Trophoblast cell (in vitro differentiated cells and primary cell): ENCODE data around the gene KCNN3.

ENCODE experiments used
- DNase-seq, 2 donors: peaks; one replicate each; pipeline ENCODE4 v3.0.0-alpha.2; 2016
- H2AFZ ChIP-seq: 2 replicates; pipeline ENCODE4 v1.6.1; 2013; ENCODE audit warnings: low read length, moderate library complexity, mild to moderate bottlenecking; ENCODE audit not compliant: insufficient read depth, poor library complexity
- H2AK5ac ChIP-seq: 2 replicates; pipeline ENCODE4 v1.6.1; 2013; ENCODE audit warnings: mild to moderate bottlenecking, low read length
- H2BK120ac ChIP-seq: 2 replicates; pipeline ENCODE4 v1.6.1; 2013; ENCODE audit warnings: low read length, mild to moderate bottlenecking, moderate library complexity; ENCODE audit not compliant: insufficient read depth, poor library complexity
- H2BK12ac ChIP-seq: 2 replicates; pipeline ENCODE4 v1.6.1; 2013; ENCODE audit warnings: mild to moderate bottlenecking, low read length, moderate library complexity
- H2BK5ac ChIP-seq: 2 replicates; pipeline ENCODE4 v1.6.1; 2013; ENCODE audit warnings: low read length, low read depth, moderate library complexity, mild to moderate bottlenecking; ENCODE audit not compliant: poor library complexity
- H3K14ac ChIP-seq: 2 replicates; pipeline ENCODE4 v1.6.1; 2013; ENCODE audit warnings: mild to moderate bottlenecking, low read length
- H3K18ac ChIP-seq: 2 replicates; pipeline ENCODE4 v1.6.1; 2013; ENCODE audit warnings: mild to moderate bottlenecking, low read length
- H3K23ac ChIP-seq: 2 replicates; pipeline ENCODE4 v1.6.1; 2013; ENCODE audit warnings: low read length
- H3K27ac ChIP-seq: 2 replicates; pipeline ENCODE4 v1.5.1; 2013; ENCODE audit warnings: low read depth, mild to moderate bottlenecking, inconsistent platforms, low read length, moderate library complexity
- H3K27me3 ChIP-seq: 2 replicates; pipeline ENCODE4 v1.6.1; 2013; ENCODE audit warnings: inconsistent platforms, mild to moderate bottlenecking, low read length, moderate library complexity; ENCODE audit not compliant: insufficient read depth
- H3K36me3 ChIP-seq, 2 experiments: 1 replicate in 1 of 2; 2 replicates in 1 of 2; pipeline ENCODE4 v1.6.1; 2013; ENCODE audit warnings: low read length in 2 of 2, mild to moderate bottlenecking in 2 of 2, moderate library complexity in 1 of 2; ENCODE audit not compliant: insufficient read depth in 2 of 2, control insufficient read depth in 1 of 2
- H3K4ac ChIP-seq: 2 replicates; pipeline ENCODE4 v1.6.1; 2013; ENCODE audit warnings: low read depth, mild to moderate bottlenecking, low read length, moderate library complexity
- H3K4me1 ChIP-seq, 2 experiments: 1 replicate in 1 of 2; 2 replicates in 1 of 2; pipeline ENCODE4 v1.6.1; 2013; ENCODE audit warnings: low read length in 2 of 2, mild to moderate bottlenecking in 2 of 2, moderate library complexity in 1 of 2; ENCODE audit not compliant: insufficient read depth in 2 of 2, control insufficient read depth in 1 of 2
- H3K4me2 ChIP-seq: 2 replicates; pipeline ENCODE4 v1.6.1; 2013; ENCODE audit warnings: inconsistent platforms, mild to moderate bottlenecking, low read length, moderate library complexity
- H3K4me3 ChIP-seq: 2 replicates; pipeline ENCODE4 v1.5.1; 2013; ENCODE audit warnings: mild to moderate bottlenecking, low read depth, low read length, inconsistent platforms
- H3K79me1 ChIP-seq: one replicate; pipeline ENCODE4 v1.6.1; 2013; ENCODE audit warnings: low read length
- H3K79me2 ChIP-seq: 2 replicates; pipeline ENCODE4 v1.6.1; 2013; ENCODE audit warnings: low read length, mild to moderate bottlenecking; ENCODE audit not compliant: control insufficient read depth, insufficient read depth, poor library complexity
- H3K9ac ChIP-seq: 2 replicates; pipeline ENCODE4 v1.6.1; 2013; ENCODE audit warnings: mild to moderate bottlenecking, low read length
- H3K9me3 ChIP-seq: 2 replicates; pipeline ENCODE4 v1.6.1; 2013; ENCODE audit warnings: low read depth, mild to moderate bottlenecking, control low read depth, inconsistent platforms, low read length; ENCODE audit not compliant: insufficient read depth
- H4K12ac ChIP-seq: 2 replicates; pipeline ENCODE4 v1.6.1; 2013; ENCODE audit warnings: low read depth, mild to moderate bottlenecking, low read length, moderate library complexity
- H4K8ac ChIP-seq: 2 replicates; pipeline ENCODE4 v1.6.1; 2013; ENCODE audit warnings: low read depth, mild to moderate bottlenecking, low read length, moderate library complexity
- H4K91ac ChIP-seq: one replicate; pipeline ENCODE4 v1.6.1; 2013; ENCODE audit warnings: low read depth, mild to moderate bottlenecking, low read length, moderate library complexity
- WGBS: extraction: QIAGEN DNeasy Blood & Tissue Kit; methylation state at CpG from one replicate; pipeline ENCODE4 v1.1.7; 2013; ENCODE audit warnings: missing lambda C conversion rate; ENCODE audit not compliant: insufficient read length, insufficient coverage; ENCODE audit errors: extremely low coverage; 5-methylcytosine and 5-hydroxymethylcytosine counted together

KCNN3 gene

GRCh38 chr1:154733621-154734020, 136.5 kb downstream of the KCNN3 start:
- no peak overlapping the region for H2BK120ac ChIP-seq
- no peaks in the 10 kb centered on the region for H3K36me3 ChIP-seq
- H4K91ac ChIP-seq = no peak overlapping the region
- no peak overlapping the region for H4K12ac ChIP-seq
- no peaks in the 10 kb centered on the region for H3K27me3 ChIP-seq
- H2AFZ ChIP-seq = no peak overlapping the region
- H3K4me3 ChIP-seq = no peak overlapping the region
- H2BK5ac ChIP-seq = no peak overlapping the region
- H4K8ac ChIP-seq = no peak overlapping the region
- no peak overlapping the region for H3K18ac ChIP-seq
- H3K4me2 ChIP-seq = no peak overlapping the region
- no peak overlapping the region for H3K9ac ChIP-seq
- H3K14ac ChIP-seq = no peak overlapping the region
- no peaks in the 10 kb centered on the region for H3K79me2 ChIP-seq
- no peak overlapping the region for H2AK5ac ChIP-seq
- H2BK12ac ChIP-seq = no peak overlapping the region
- H3K27ac ChIP-seq = no peak overlapping the region
- DNase-seq = no peak
- no peaks in the 10 kb centered on the region for H3K79me1 ChIP-seq
- H3K9me3 ChIP-seq = peaks cover 3% of the 10 kb centered on the region
- no CpG with 5 or more reads among the region's 4 CpGs for WGBS
- no peak overlapping the region for H3K4ac ChIP-seq
- H3K23ac ChIP-seq = no peak overlapping the region
- H3K4me1 ChIP-seq = peaks cover 0 to 3% of the 10 kb centered on the region in 2 experiments

- Histone ChIP-seq H2BK5ac (no peak overlapping the region), H2AK5ac (no peak overlapping the region), H3K4me2 (no peak overlapping the region), H4K91ac (no peak overlapping the region), H2AFZ (no peak overlapping the region), H4K12ac (no peak overlapping the region), H3K79me1 (no peaks in the 10 kb centered on the region), H2BK120ac (no peak overlapping the region), H3K4me1 (peaks cover 0 to 5% of the 10 kb centered on the region in 2 experiments), H3K18ac (no peak overlapping the region), H3K36me3 (no peaks in the 10 kb centered on the region), H2BK12ac (no peak overlapping the region), H3K79me2 (no peaks in the 10 kb centered on the region), H3K23ac (no peak overlapping the region), H3K14ac (no peak overlapping the region), H3K4me3 (no peak overlapping the region), H3K4ac (no peak overlapping the region), H3K9ac (no peak overlapping the region), H4K8ac (no peak overlapping the region), H3K9me3 (peaks cover 3% of the 10 kb centered on the region), H3K27ac (no peak overlapping the region), H3K27me3 (no peaks in the 10 kb centered on the region)
- WGBS = no CpG with 5 or more reads among the region's 10 CpGs
- DNase-seq = no peak
These were observed 139.0 kb downstream of the KCNN3 start for GRCh38 chr1:154730986-154731489.

DNA sequence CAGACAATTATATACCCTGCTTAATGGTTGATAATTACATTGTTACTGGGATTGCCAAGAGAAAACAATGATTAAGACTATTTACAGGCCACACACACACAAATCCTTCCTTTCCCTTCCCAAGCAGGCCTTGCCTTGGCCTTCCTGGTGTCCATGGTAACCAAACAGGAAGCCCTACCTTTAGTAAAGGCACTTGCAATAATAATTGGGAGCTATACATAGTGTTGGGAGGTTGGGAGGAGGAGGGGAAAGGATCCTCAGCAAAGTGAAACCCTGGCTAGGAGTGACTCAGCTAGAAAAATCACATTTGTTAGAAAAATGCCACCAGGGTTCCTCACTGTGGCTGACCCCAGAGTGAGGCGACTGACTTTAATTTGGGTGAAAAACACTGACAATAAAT, 139.8 kb downstream of the KCNN3 start:
- no peak overlapping the region for H2BK5ac ChIP-seq
- no peak overlapping the region for H2BK120ac ChIP-seq
- no peak overlapping the region for H3K27ac ChIP-seq
- no peak overlapping the region for H3K14ac ChIP-seq
- H3K9ac ChIP-seq = no peak overlapping the region
- no peak overlapping the region for H4K91ac ChIP-seq
- H3K9me3 ChIP-seq = peaks cover 3% of the 10 kb centered on the region
- H4K12ac ChIP-seq = no peak overlapping the region
- H4K8ac ChIP-seq = no peak overlapping the region
- H2AFZ ChIP-seq = no peak overlapping the region
- DNase-seq = no peak
- H2AK5ac ChIP-seq = no peak overlapping the region
- no peaks in the 10 kb centered on the region for H3K27me3 ChIP-seq
- H3K4me1 ChIP-seq = peaks cover 0 to 5% of the 10 kb centered on the region in 2 experiments
- H3K36me3 ChIP-seq = no peaks in the 10 kb centered on the region
- no peak overlapping the region for H3K4me2 ChIP-seq
- H2BK12ac ChIP-seq = no peak overlapping the region
- no peaks in the 10 kb centered on the region for H3K79me1 ChIP-seq
- WGBS = no CpG with 5 or more reads among the region's 1 CpG
- H3K79me2 ChIP-seq = no peaks in the 10 kb centered on the region
- H3K4me3 ChIP-seq = no peak overlapping the region
- no peak overlapping the region for H3K18ac ChIP-seq
- no peak overlapping the region for H3K4ac ChIP-seq
- no peak overlapping the region for H3K23ac ChIP-seq

DNA sequence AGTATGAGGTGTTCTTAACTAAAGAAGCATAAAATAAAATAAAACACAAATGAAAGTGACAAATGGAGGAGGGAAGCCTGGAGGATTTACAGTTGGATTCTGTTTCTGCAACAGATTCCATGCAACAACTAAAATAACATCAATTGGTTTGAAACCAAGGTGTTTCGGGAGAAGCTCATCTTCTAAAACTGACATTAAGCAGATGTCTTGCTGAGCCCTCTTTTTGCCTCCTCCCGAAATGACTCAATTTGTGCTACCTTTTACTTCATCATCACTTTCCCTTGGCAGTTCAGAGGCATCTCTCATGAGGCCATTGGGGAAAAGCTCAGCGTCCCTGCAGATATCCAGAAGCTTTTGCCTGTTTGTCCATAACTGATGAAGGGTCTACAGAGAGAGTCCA, 140.5 kb downstream of the KCNN3 start:
- Histone ChIP-seq H3K4me3 (no peak overlapping the region), H3K79me1 (no peaks in the 10 kb centered on the region), H3K4me2 (no peak overlapping the region), H3K9me3 (peaks cover 3% of the 10 kb centered on the region), H3K4ac (no peak overlapping the region), H2BK120ac (no peak overlapping the region), H3K4me1 (peaks cover 0 to 5% of the 10 kb centered on the region in 2 experiments), H4K12ac (no peak overlapping the region), H4K91ac (no peak overlapping the region), H3K36me3 (no peaks in the 10 kb centered on the region), H4K8ac (no peak overlapping the region), H2AFZ (no peak overlapping the region), H3K79me2 (no peaks in the 10 kb centered on the region), H3K27me3 (no peaks in the 10 kb centered on the region), H3K14ac (no peak overlapping the region), H2BK12ac (no peak overlapping the region), H3K27ac (no peak overlapping the region), H2AK5ac (no peak overlapping the region), H2BK5ac (no peak overlapping the region), H3K18ac (no peak overlapping the region), H3K23ac (no peak overlapping the region), H3K9ac (no peak overlapping the region)
- no CpG with 5 or more reads among the region's 3 CpGs for WGBS
- DNase-seq = no peak
